ENCODE data around the gene ARHGAP6. TPM values are rescaled to one million over a fixed set of nuclear protein-coding genes. Genes with fewer than 3 reads are reported as not detected.

ARHGAP6 gene
- total RNA-seq, 1 experiment from 2014 or later: 0.07 TPM

DNA sequence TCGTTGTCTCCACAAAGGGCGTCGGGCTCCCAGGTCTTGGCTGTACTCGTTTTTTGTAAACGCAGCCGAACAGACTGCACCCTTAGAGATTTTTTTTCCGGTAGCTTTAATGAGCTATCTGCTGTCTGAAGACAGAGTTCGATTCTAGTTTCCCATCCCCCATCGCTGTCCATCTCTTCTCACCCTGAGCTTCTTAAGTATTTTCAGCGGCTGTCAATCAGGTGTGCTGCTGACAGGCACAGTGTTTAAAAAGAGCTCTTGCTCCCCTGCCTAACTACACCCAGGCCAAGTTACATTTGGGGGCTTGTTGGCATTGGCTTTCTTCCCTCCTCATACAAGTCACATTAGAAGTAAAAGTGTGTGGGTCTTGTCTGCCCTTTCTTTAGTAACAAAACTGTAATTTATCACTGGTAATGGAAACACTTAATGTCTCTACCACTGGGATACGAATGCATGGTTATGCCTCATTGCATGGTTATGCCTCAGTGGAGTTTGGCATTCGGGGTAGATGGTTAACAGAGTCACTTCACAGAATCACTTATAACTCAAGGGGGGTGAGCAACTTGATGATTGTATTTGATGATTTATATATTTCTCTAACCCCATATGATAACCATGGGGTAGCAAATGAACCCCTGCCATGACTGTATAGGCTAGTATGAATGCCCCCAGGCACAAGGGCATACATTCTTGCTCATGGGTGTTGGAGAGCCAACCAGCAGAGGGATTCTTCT lies 1.4 kb upstream of the ARHGAP6 start:
- WGBS (ENCODE audit: extremely low coverage, insufficient read length, low lambda C conversion rate): no CpG with 5 or more reads among the region's 12 CpGs
- H3K4ac ChIP-seq (ENCODE audit: low read depth, low read length): no peak overlapping the region
- no peaks in the 10 kb centered on the region for H3K9me3 ChIP-seq (ENCODE audit: control insufficient read depth, low read depth, low read length)
- peaks cover 19% of the 10 kb centered on the region for H3K23me2 ChIP-seq (ENCODE audit: insufficient read length, low read depth, low read length, poor library complexity, severe bottlenecking)
- H4K5ac ChIP-seq (ENCODE audit: insufficient read length, low read depth, low read length): no peak overlapping the region
- no peak overlapping the region for H3K23ac ChIP-seq (ENCODE audit: insufficient read length, low read depth, low read length)
- no peaks in the 10 kb centered on the region for H3K79me1 ChIP-seq (ENCODE audit: insufficient read depth, low read depth, low read length, poor library complexity, severe bottlenecking)
- H4K91ac ChIP-seq (ENCODE audit: insufficient read length, low read depth, low read length): no peak overlapping the region
- H3K4me1 ChIP-seq (ENCODE audit: insufficient read depth, low read length): no peaks in the 10 kb centered on the region
- DNase-seq: no peak
- H3K4me3 Mint-ChIP-seq: peak overlapping the region in 1 of 2 experiments; percentile 25; a peak in 2 of 5 replicates
- H3K27me3 Mint-ChIP-seq (ENCODE audit: low read depth): peaks cover 98% of the 10 kb centered on the region
- no peak overlapping the region for H3T11ph ChIP-seq (ENCODE audit: low read length)
- H3K56ac ChIP-seq (ENCODE audit: insufficient read length, low read depth, low read length): no peak overlapping the region
- H3K27ac Mint-ChIP-seq: no peak overlapping the region
- H4K8ac ChIP-seq (replicated peaks; ENCODE audit: insufficient read length, low read depth, low read length): no peak overlapping the region
- H2BK20ac ChIP-seq (ENCODE audit: low read depth, low read length, poor library complexity, severe bottlenecking): no peak overlapping the region
- H4K20me1 ChIP-seq (ENCODE audit: control insufficient read depth, insufficient read depth, insufficient read length): no peaks in the 10 kb centered on the region
- H2BK120ac ChIP-seq (ENCODE audit: low read depth, low read length, poor library complexity, severe bottlenecking): no peak overlapping the region
- no peak overlapping the region for H3K9ac ChIP-seq (ENCODE audit: extremely low read depth, insufficient read length, low read length)
- no peak overlapping the region for H3K4me2 ChIP-seq (ENCODE audit: insufficient read depth, insufficient read length, low read length)
- H3K18ac ChIP-seq (ENCODE audit: insufficient read length, low read depth, low read length): no peak overlapping the region
- TF ChIP-seq, protein P1, sequence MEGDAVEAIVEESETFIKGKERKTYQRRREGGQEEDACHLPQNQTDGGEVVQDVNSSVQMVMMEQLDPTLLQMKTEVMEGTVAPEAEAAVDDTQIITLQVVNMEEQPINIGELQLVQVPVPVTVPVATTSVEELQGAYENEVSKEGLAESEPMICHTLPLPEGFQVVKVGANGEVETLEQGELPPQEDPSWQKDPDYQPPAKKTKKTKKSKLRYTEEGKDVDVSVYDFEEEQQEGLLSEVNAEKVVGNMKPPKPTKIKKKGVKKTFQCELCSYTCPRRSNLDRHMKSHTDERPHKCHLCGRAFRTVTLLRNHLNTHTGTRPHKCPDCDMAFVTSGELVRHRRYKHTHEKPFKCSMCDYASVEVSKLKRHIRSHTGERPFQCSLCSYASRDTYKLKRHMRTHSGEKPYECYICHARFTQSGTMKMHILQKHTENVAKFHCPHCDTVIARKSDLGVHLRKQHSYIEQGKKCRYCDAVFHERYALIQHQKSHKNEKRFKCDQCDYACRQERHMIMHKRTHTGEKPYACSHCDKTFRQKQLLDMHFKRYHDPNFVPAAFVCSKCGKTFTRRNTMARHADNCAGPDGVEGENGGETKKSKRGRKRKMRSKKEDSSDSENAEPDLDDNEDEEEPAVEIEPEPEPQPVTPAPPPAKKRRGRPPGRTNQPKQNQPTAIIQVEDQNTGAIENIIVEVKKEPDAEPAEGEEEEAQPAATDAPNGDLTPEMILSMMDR (conservative IDR thresholded peaks at IDR 0.05): no peak
- H3K14ac ChIP-seq (ENCODE audit: insufficient read depth, low read length): no peak overlapping the region
- H2BK15ac ChIP-seq (ENCODE audit: low read depth, low read length): no peak overlapping the region
- no peaks in the 10 kb centered on the region for H3K36me3 Mint-ChIP-seq (ENCODE audit: insufficient read depth in 1 of 3, low read depth in 3 of 3)
- H3K27ac ChIP-seq (ENCODE audit: insufficient read length, low read depth, low read length): no peak overlapping the region
- peaks cover 63 to 71% of the 10 kb centered on the region in 2 experiments for H3K9me3 Mint-ChIP-seq
- H2AFZ ChIP-seq (ENCODE audit: low read length): no peak overlapping the region
- peaks cover 38% of the 10 kb centered on the region for H3K27me3 ChIP-seq (ENCODE audit: insufficient read depth, low read length)
- H2BK5ac ChIP-seq (ENCODE audit: insufficient read length, low read length): no peak overlapping the region
- H3K4me1 Mint-ChIP-seq: peaks cover 3 to 11% of the 10 kb centered on the region in 2 experiments; a peak in 2 of 4 replicates
- no peak overlapping the region for H2AK5ac ChIP-seq (ENCODE audit: insufficient read length, low read length)
- H2BK12ac ChIP-seq (ENCODE audit: insufficient read length, low read depth, low read length): no peak overlapping the region
- no peaks in the 10 kb centered on the region for H3K79me2 ChIP-seq (ENCODE audit: insufficient read depth, low read length)

Measured in H9 (cell line).